H1 (cell line): Measurements from ENCODE around the gene PEAK1. TPM values are rescaled to one million over a fixed set of nuclear protein-coding genes. Genes with fewer than 3 reads are reported as not detected.

Experiments used
- CTCF ChIA-PET: fragments of 300-600 bp; sonication (Branson Sonifier 250); formaldehyde crosslinking; loops from one replicate; lab custom pipeline; 2021; ENCODE audit not compliant: partially characterized antibody; lab: Charles Lee
- POLR2A ChIA-PET: fragments of 300-600 bp; sonication (Branson Sonifier 250); formaldehyde crosslinking; loops from one replicate; lab custom pipeline; 2021; ENCODE audit warnings: inconsistent platforms; ENCODE audit not compliant: partially characterized antibody; lab: Charles Lee
- DNase-seq, 2 experiments: peaks; one replicate each; pipeline versions ENCODE4 v3.0.0 to v3.0.0-alpha.2; 2010 to 2022; ENCODE audit warnings: low spot score in 2 of 2, low read depth in 1 of 2, mixed read lengths in 1 of 2
- FAIRE-seq: peaks from 2 replicates; lab custom pipeline; 2011; peaks lifted over from hg19 to GRCh38; lab: Jason Lieb, UNC
- H2AFZ ChIP-seq: 2 replicates; pipeline ENCODE4 v1.8.1; 2012; ENCODE audit warnings: low read length, inconsistent platforms
- H2AK5ac ChIP-seq: 2 replicates; pipeline ENCODE4 v1.6.1; 2013; ENCODE audit warnings: low read depth, low read length
- H2BK120ac ChIP-seq: replicated peaks from 2 replicates; pipeline ENCODE3; 2013; ENCODE audit warnings: low read depth, low read length, inconsistent platforms
- H2BK12ac ChIP-seq: 2 replicates; pipeline ENCODE4 v1.6.1; 2013; ENCODE audit warnings: low read depth, low read length
- H2BK15ac ChIP-seq: 2 replicates; pipeline ENCODE4 v1.6.1; 2013; ENCODE audit warnings: low read length
- H2BK20ac ChIP-seq: 2 replicates; pipeline ENCODE4 v1.6.1; 2013; ENCODE audit warnings: low read length
- H2BK5ac ChIP-seq: 2 replicates; pipeline ENCODE4 v1.6.1; 2013; ENCODE audit warnings: low read depth, low read length
- H3K14ac ChIP-seq: 2 replicates; pipeline ENCODE4 v1.6.1; 2013; ENCODE audit warnings: inconsistent platforms; ENCODE audit not compliant: insufficient read length
- H3K18ac ChIP-seq: 2 replicates; pipeline ENCODE4 v1.6.1; 2013; ENCODE audit warnings: low read length; ENCODE audit errors: extremely low read depth
- H3K23ac ChIP-seq: 2 replicates; pipeline ENCODE4 v1.6.1; 2013; ENCODE audit warnings: inconsistent platforms; ENCODE audit not compliant: insufficient read length
- H3K23me2 ChIP-seq: 2 replicates; pipeline ENCODE4 v1.6.1; 2013; ENCODE audit warnings: low read depth, low read length
- H3K27ac ChIP-seq: 2 replicates; pipeline ENCODE4 v1.6.1; 2011; ENCODE audit warnings: low read depth, low read length, inconsistent platforms
- H3K27me3 ChIP-seq, 4 experiments: replicated peaks in 1 of 4; 1 replicate in 1 of 4; 2 replicates in 3 of 4; pipeline versions ENCODE4 v1.6.1 to v1.8.1; 2011 to 2013; ENCODE audit warnings: low read length in 3 of 4, mild to moderate bottlenecking in 3 of 4, inconsistent platforms in 2 of 4, mixed read lengths in 2 of 4, moderate library complexity in 1 of 4; ENCODE audit not compliant: control insufficient read depth in 3 of 4, insufficient read depth in 3 of 4; ENCODE audit errors: extremely low read depth in 1 of 4
- H3K36me3 ChIP-seq, 4 experiments: 2 replicates each; pipeline versions ENCODE4 v1.6.1 to v1.8.1; 2011 to 2013; ENCODE audit warnings: mild to moderate bottlenecking in 4 of 4, low read length in 3 of 4, moderate library complexity in 2 of 4, control low read depth in 1 of 4, inconsistent platforms in 1 of 4; ENCODE audit not compliant: insufficient read depth in 4 of 4, control insufficient read depth in 2 of 4
- H3K4ac ChIP-seq: replicated peaks from 2 replicates; pipeline ENCODE3; 2013; ENCODE audit warnings: low read length, low read depth, mixed read lengths, inconsistent platforms; ENCODE audit not compliant: insufficient read length
- H3K4me1 ChIP-seq, 4 experiments: replicated peaks in 1 of 4; 1 replicate in 1 of 4; 2 replicates in 3 of 4; pipeline versions ENCODE4 v1.6.1 to v1.8.1; 2011 to 2013; ENCODE audit warnings: low read length in 3 of 4, inconsistent platforms in 2 of 4, mixed read lengths in 1 of 4; ENCODE audit not compliant: insufficient read depth in 4 of 4, control insufficient read depth in 3 of 4
- H3K4me2 ChIP-seq, 2 experiments: 2 replicates each; pipeline versions ENCODE4 v1.6.1 to v1.8.1; 2011 to 2013; ENCODE audit warnings: low read depth in 2 of 2, low read length in 2 of 2, control low read depth in 1 of 2, inconsistent platforms in 1 of 2, mild to moderate bottlenecking in 1 of 2; ENCODE audit not compliant: insufficient read depth in 1 of 2
- H3K4me3 ChIP-seq, 4 experiments: fragments of 200-600, 300-600 bp in 1 of 4; sonication (generic), shearing (Covaris generic), sonication (Bioruptor Twin) in 1 of 4; 2 replicates each; pipeline versions ENCODE4 v1.5.1 to v1.8.1; 2011 to 2016; ENCODE audit warnings: low read length in 4 of 4, low read depth in 3 of 4, control low read depth in 2 of 4, inconsistent platforms in 2 of 4, mild to moderate bottlenecking in 2 of 4, mixed read lengths in 1 of 4, moderate library complexity in 1 of 4; ENCODE audit not compliant: insufficient read depth in 2 of 4; ENCODE audit errors: extremely low read depth in 1 of 4
- H3K56ac ChIP-seq: replicated peaks from 2 replicates; pipeline ENCODE3; 2013; ENCODE audit warnings: low read depth, mild to moderate bottlenecking, mixed read lengths, low read length, inconsistent platforms; ENCODE audit not compliant: insufficient read length
- H3K79me1 ChIP-seq: 2 replicates; pipeline ENCODE4 v1.6.1; 2013; ENCODE audit warnings: low read depth, low read length, control low read depth
- H3K79me2 ChIP-seq, 2 experiments: 2 replicates each; pipeline versions ENCODE4 v1.6.1 to v1.8.1; 2012 to 2013; ENCODE audit warnings: low read length in 2 of 2, mild to moderate bottlenecking in 2 of 2, inconsistent platforms in 1 of 2; ENCODE audit not compliant: insufficient read depth in 2 of 2, control insufficient read depth in 1 of 2
- H3K9ac ChIP-seq, 4 experiments: replicated peaks in 1 of 4; 1 replicate in 1 of 4; 2 replicates in 3 of 4; pipeline versions ENCODE4 v1.6.1 to v1.8.1; 2011 to 2013; ENCODE audit warnings: low read depth in 3 of 4, low read length in 3 of 4, control low read depth in 2 of 4, mild to moderate bottlenecking in 2 of 4, moderate library complexity in 2 of 4, inconsistent platforms in 1 of 4; ENCODE audit errors: extremely low read depth in 1 of 4
- H3K9me3 ChIP-seq, 2 experiments: 2 replicates each; pipeline versions ENCODE4 v1.6.1 to v1.8.1; 2012 to 2013; ENCODE audit warnings: mild to moderate bottlenecking in 2 of 2, moderate library complexity in 2 of 2, control low read depth in 1 of 2, inconsistent platforms in 1 of 2, low read depth in 1 of 2, low read length in 1 of 2, mixed read lengths in 1 of 2; ENCODE audit not compliant: insufficient read depth in 2 of 2
- H4K20me1 ChIP-seq, 2 experiments: replicated peaks in 1 of 2; 2 replicates each; pipeline versions ENCODE3 to v1.8.1; 2011 to 2013; ENCODE audit warnings: inconsistent platforms in 2 of 2, low read length in 2 of 2, mild to moderate bottlenecking in 1 of 2; ENCODE audit not compliant: insufficient read depth in 2 of 2, control insufficient read depth in 1 of 2
- H4K5ac ChIP-seq: 2 replicates; pipeline ENCODE4 v1.6.1; 2013; ENCODE audit warnings: low read length, low read depth, mixed read lengths, inconsistent platforms; ENCODE audit not compliant: insufficient read length
- H4K8ac ChIP-seq: 2 replicates; pipeline ENCODE4 v1.8.0; 2013; ENCODE audit warnings: mild to moderate bottlenecking, moderate library complexity, low read length, inconsistent platforms; ENCODE audit not compliant: insufficient read depth; ENCODE audit errors: extremely low read depth
- H4K91ac ChIP-seq: replicated peaks from 2 replicates; pipeline ENCODE3; 2013; ENCODE audit warnings: low read length, mixed read lengths, inconsistent platforms; ENCODE audit not compliant: insufficient read length
- polyA plus RNA-seq, 7 experiments: library from polyadenylated mRNA; depleted of rRNA in 3 of 7; stranded (reverse) in 5 of 7; unstranded in 2 of 7; fragments of >200 nt in 5 of 7; fragments of 200-250 nt in 2 of 7; gene quantifications; 1 replicate in 5 of 7; 2 replicates in 1 of 7; 4 replicates in 1 of 7; pipeline versions ENCODE4 v1.2.1 to v1.2.3, GENCODE V29; 2011 to 2013; ENCODE audit warnings: missing spikeins in 2 of 7, mixed read lengths in 2 of 7
- total RNA-seq: library from RNA; stranded (reverse); fragmentation: NEBNext Ultra II Directional; extraction: Animal tissue kit (Norgen Biotek cat#: 25700); gene quantifications from 2 replicates; pipeline ENCODE4 v1.2.1, GENCODE V29; 2021

The PEAK1 gene
- total and polyA plus RNA-seq, 2 of the 8 experiments (the other 6 are each of a cell fraction or from before 2014, with no cell fraction given), result 8.8 to 44.8 TPM

DNA sequence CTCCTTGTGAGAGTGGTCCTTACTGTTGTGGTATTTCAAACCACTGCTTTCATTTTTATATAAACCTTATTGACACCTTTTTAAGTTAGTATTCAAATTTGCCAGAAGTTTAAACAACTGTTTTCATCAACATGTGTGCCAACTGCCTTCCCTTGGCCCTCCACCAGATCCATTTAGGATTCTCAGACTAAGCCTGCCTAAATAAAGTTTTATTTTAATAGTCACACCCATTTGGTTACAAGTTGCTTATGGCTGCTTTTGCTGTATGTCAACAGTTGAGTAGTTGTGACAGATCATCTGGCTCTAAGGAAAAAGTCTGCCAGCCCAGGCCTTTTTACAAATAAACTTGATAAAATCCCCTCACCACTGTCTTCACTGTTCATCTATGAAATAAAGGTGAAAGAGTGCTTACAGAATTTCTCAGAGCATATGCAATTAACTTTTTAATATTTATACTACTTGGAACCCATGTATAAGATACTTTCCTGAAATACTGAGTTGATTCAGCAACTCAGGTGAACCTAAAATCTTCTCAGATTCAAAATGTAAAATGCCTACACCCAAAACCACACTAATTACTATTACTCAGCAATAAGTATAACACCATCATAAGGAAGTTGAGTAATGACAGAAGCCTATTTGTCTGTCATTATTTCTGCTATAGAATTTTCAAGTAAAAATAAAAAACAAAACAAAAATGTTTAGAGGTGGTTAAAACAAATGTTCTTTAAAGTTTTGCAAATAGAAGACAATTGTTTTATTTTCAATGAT lies 35.1 kb downstream of the PEAK1 start:
- H3K23ac ChIP-seq, result no peak overlapping the region
- H4K5ac ChIP-seq, result no peak overlapping the region
- no peak overlapping the region for H3K4me3 ChIP-seq
- H4K8ac ChIP-seq, result no peak overlapping the region
- H3K4me1 ChIP-seq, result peaks cover 0 to 2% (median under 1%) of the 10 kb centered on the region in 4 experiments; a peak in 2 of 7 replicates
- no peak overlapping the region for H3K4me2 ChIP-seq
- no peak overlapping the region for H3K27ac ChIP-seq
- H3K23me2 ChIP-seq, result no peaks in the 10 kb centered on the region
- no peak overlapping the region for H3K9ac ChIP-seq
- ChIA-PET CTCF (interaction anchor here (0.6 to 1.4 kb wide), 3 partner anchors 9 to 154 kb away, joined by 3 to 4 read pairs (median 3); no protein-coding TSS in a partner anchor), POLR2A (no interaction called here)
- H3K18ac ChIP-seq, result no peak overlapping the region
- H2BK15ac ChIP-seq, result no peak overlapping the region
- H3K79me1 ChIP-seq, result peaks cover 3% of the 10 kb centered on the region; the same call in 1 of the 2 replicates
- DNase-seq (no peak), FAIRE-seq (no peak)
- H3K79me2 ChIP-seq, result peaks cover 0 to 80% of the 10 kb centered on the region in 2 experiments; a peak in 2 of 4 replicates
- H2BK5ac ChIP-seq, result no peak overlapping the region
- no peak overlapping the region for H4K91ac ChIP-seq
- H2BK20ac ChIP-seq, result no peak overlapping the region
- H3K27me3 ChIP-seq, result no peaks in the 10 kb centered on the region
- H3K14ac ChIP-seq, result no peak overlapping the region
- H2AK5ac ChIP-seq, result no peak overlapping the region
- no peak overlapping the region for H3K4ac ChIP-seq
- no peak overlapping the region for H2BK12ac ChIP-seq
- no peaks in the 10 kb centered on the region for H3K9me3 ChIP-seq
- H4K20me1 ChIP-seq, result no peaks in the 10 kb centered on the region
- H3K56ac ChIP-seq, result no peak overlapping the region
- H3K36me3 ChIP-seq, result no peaks in the 10 kb centered on the region
- H2AFZ ChIP-seq, result no peak overlapping the region
- H2BK120ac ChIP-seq, result no peak overlapping the region
